Gastroesophageal sphincter (tissue), 4 donors: ENCODE measurements around the gene TEX26. TPM values are rescaled to one million over a fixed set of nuclear protein-coding genes. Genes with fewer than 3 reads are reported as not detected.

Experiments
- ATAC-seq: fragments of 150-250 bp; one replicate; pipeline ENCODE4 v1.9.1; 2016; ENCODE audit warnings: mild to moderate bottlenecking, moderate library complexity
- H3K27ac ChIP-seq, 4 donors: fragments of 200-600 bp; sonication (generic) in 3 of 4; 1 replicate in 3 of 4; 2 replicates in 1 of 4; pipeline ENCODE4 v1.5.1; 2016 to 2019
- H3K27me3 ChIP-seq: fragments of 200-600 bp; sonication (generic); one replicate; pipeline ENCODE4 v1.5.1; 2019
- H3K36me3 ChIP-seq, 2 donors: fragments of 200-600 bp; sonication (generic); one replicate each; pipeline ENCODE4 v1.5.1; 2019; ENCODE audit warnings: control low read depth in 1 of 2
- H3K4me1 ChIP-seq, 3 donors: fragments of 200-600 bp; sonication (generic); 1 replicate in 2 of 3; 2 replicates in 1 of 3; pipeline ENCODE4 v1.5.1; 2016 to 2019; ENCODE audit warnings: control low read depth in 2 of 3
- H3K4me3 ChIP-seq, 2 donors: fragments of 200-600 bp; sonication (generic); one replicate each; pipeline ENCODE4 v1.5.1; 2019; ENCODE audit warnings: mild to moderate bottlenecking in 1 of 2, moderate library complexity in 1 of 2
- H3K9me3 ChIP-seq, 3 donors: fragments of 200-600 bp; sonication (generic); one replicate each; pipeline ENCODE4 v1.5.1; 2017 to 2019; ENCODE audit warnings: control low read depth in 2 of 3
- CTCF ChIP-seq, 4 experiments: fragments of 200-600 bp in 2 of 4; fragments of 450-650 bp in 2 of 4; sonication (generic) in 1 of 4; IDR thresholded peaks; one replicate each; pipeline ENCODE4 v1.5.1; 2017 to 2019; ENCODE audit warnings: antibody characterized with exemption in 4 of 4, mild to moderate bottlenecking in 2 of 4, moderate library complexity in 2 of 4
- EP300 ChIP-seq: sonication (generic); formaldehyde crosslinking; IDR thresholded peaks from one replicate; pipeline ENCODE4 v1.6.1; 2017; ENCODE audit warnings: antibody characterized with exemption, mild to moderate bottlenecking
- POLR2A ChIP-seq, 2 donors: fragments of 450-650 bp; IDR thresholded peaks; one replicate each; pipeline ENCODE4 v1.6.1; 2017; ENCODE audit warnings: antibody characterized with exemption in 2 of 2, mild to moderate bottlenecking in 2 of 2, moderate library complexity in 1 of 2
- POLR2AphosphoS5 ChIP-seq: sonication (generic); formaldehyde crosslinking; IDR thresholded peaks from one replicate; pipeline ENCODE4 v1.6.1; 2017; ENCODE audit warnings: antibody characterized with exemption
- WGBS, 2 donors: methylation state at CpG; one replicate each; pipeline ENCODE4 v1.1.5; 2018; ENCODE audit warnings: low coverage in 1 of 2; 5-methylcytosine and 5-hydroxymethylcytosine counted together
- total RNA-seq, 4 donors: library from RNA; depleted of rRNA; stranded (reverse); fragments of >200 nt; gene quantifications; one replicate each; pipeline ENCODE4 v1.1.0, GENCODE V29; 2016

The TEX26 gene
- total RNA-seq, 4 donors from 2014 or later: 0.27 to 1.7 TPM; not detected in 2

GRCh38 chr13:30918662-30919405 is 13.6 kb upstream of the TEX26 start:
- H3K27ac ChIP-seq: no peak overlapping the region
- TF ChIP-seq CTCF (IDR thresholded peaks at IDR 0.05) (no peak), POLR2AphosphoS5 (no peak)
- H3K27me3 ChIP-seq: no peaks in the 10 kb centered on the region
- H3K36me3 ChIP-seq: peaks cover 0 to 5% of the 10 kb centered on the region in 2 donors
- H3K4me1 ChIP-seq: peaks cover 0 to 4% (median 0%) of the 10 kb centered on the region in 3 donors
- H3K9me3 ChIP-seq: no peaks in the 10 kb centered on the region
- H3K4me3 ChIP-seq: no peak overlapping the region
- 62 to 79% methylated on average over 5 to 6 of the region's 6 CpGs for WGBS, 2 donors
- no peak for ATAC-seq

- peaks cover 0 to 5% of the 10 kb centered on the region in 2 donors for H3K36me3 ChIP-seq
- 80 to 89% methylated on average over 1 to 5 of the region's 5 CpGs for WGBS, 2 donors
- H3K4me3 ChIP-seq: no peak overlapping the region
- H3K4me1 ChIP-seq: peaks cover 0 to 4% (median 0%) of the 10 kb centered on the region in 3 donors
- H3K27ac ChIP-seq: no peak overlapping the region
- TF ChIP-seq EP300: no peak
- TF ChIP-seq POLR2AphosphoS5: no peak
- TF ChIP-seq POLR2A (IDR thresholded peaks at IDR 0.05): no peak
- H3K27me3 ChIP-seq: no peaks in the 10 kb centered on the region
- no peak for ATAC-seq
- no peaks in the 10 kb centered on the region for H3K9me3 ChIP-seq
Observed at GRCh38 chr13:30920162-30920909, 12.1 kb upstream of the TEX26 start.

- TF ChIP-seq POLR2AphosphoS5 (no peak), POLR2A (IDR thresholded peaks at IDR 0.05) (no peak), CTCF (IDR thresholded peaks at IDR 0.05) (no peak), EP300 (no peak)
- Histone ChIP-seq H3K27me3 (no peaks in the 10 kb centered on the region), H3K27ac (no peak overlapping the region), H3K36me3 (peaks cover 0 to 5% of the 10 kb centered on the region in 2 donors), H3K9me3 (no peaks in the 10 kb centered on the region), H3K4me3 (no peak overlapping the region), H3K4me1 (no peaks in the 10 kb centered on the region)
- no peak for ATAC-seq
- 100% methylated on average over 1 of the region's 1 CpG; no CpG with 5 or more reads in 1 of the 2 donors for WGBS, 2 donors
Observed at GRCh38 chr13:30923418-30923817, 9.0 kb upstream of the TEX26 start.

- no peak overlapping the region for H3K27ac ChIP-seq
- WGBS, 2 donors: 50 to 80% methylated on average over 1 to 2 of the region's 3 CpGs
- no peaks in the 10 kb centered on the region for H3K9me3 ChIP-seq
- no peaks in the 10 kb centered on the region for H3K4me1 ChIP-seq
- H3K36me3 ChIP-seq: peaks cover 0 to 5% of the 10 kb centered on the region in 2 donors
- ATAC-seq: no peak
- TF ChIP-seq POLR2AphosphoS5 (no peak), CTCF (IDR thresholded peaks at IDR 0.05) (no peak), POLR2A (IDR thresholded peaks at IDR 0.05) (no peak), EP300 (no peak)
- H3K4me3 ChIP-seq: no peak overlapping the region
- no peaks in the 10 kb centered on the region for H3K27me3 ChIP-seq
Observed at GRCh38 chr13:30924721-30925120, 7.7 kb upstream of the TEX26 start.

GRCh38 chr13:30925429-30925828 is 7.0 kb upstream of the TEX26 start:
- no peak overlapping the region for H3K4me3 ChIP-seq
- no peaks in the 10 kb centered on the region for H3K27me3 ChIP-seq
- H3K4me1 ChIP-seq: no peaks in the 10 kb centered on the region
- no peak overlapping the region for H3K27ac ChIP-seq
- no peaks in the 10 kb centered on the region for H3K9me3 ChIP-seq
- WGBS, 2 donors: 91 to 100% methylated on average over 1 of the region's 1 CpG
- H3K36me3 ChIP-seq: peaks cover 0 to 5% of the 10 kb centered on the region in 2 donors
- ATAC-seq: no peak
- TF ChIP-seq EP300 (no peak), POLR2A (IDR thresholded peaks at IDR 0.05) (no peak), POLR2AphosphoS5 (no peak), CTCF (IDR thresholded peaks at IDR 0.05) (no peak)
